Pancreas (tissue), 10 donors: ENCODE results near the gene CLIC5. TPM values are rescaled to one million over a fixed set of nuclear protein-coding genes. Genes with fewer than 3 reads are reported as not detected.

Experiments used
- ATAC-seq, 4 donors: fragments of 200-7000 bp; cut with Tn5 transposase; one replicate each; pipeline versions ENCODE4 v1.8.0 to v1.9.1; 2020; ENCODE audit warnings: mild to moderate bottlenecking in 4 of 4, moderate library complexity in 4 of 4
- DNase-seq, 6 donors: peaks; one replicate each; pipeline ENCODE4 v3.0.0-alpha.2; 2020
- FAIRE-seq: peaks from 2 replicates; lab custom pipeline; 2012; peaks lifted over from hg19 to GRCh38; lab: Jason Lieb, UNC
- H3K27ac ChIP-seq, 4 donors: fragments of 200-600 bp; sonication (generic); 1 replicate in 3 of 4; 2 replicates in 1 of 4; pipeline versions ENCODE4 v1.5.0 to v1.8.0; 2020
- H3K27me3 ChIP-seq, 4 donors: fragments of 200-600 bp; one replicate each; pipeline ENCODE4 v1.8.0; 2021
- H3K36me3 ChIP-seq, 3 donors: fragments of 200-600 bp; sonication (generic) in 1 of 3; one replicate each; pipeline versions ENCODE4 v1.5.0 to v1.8.0; 2020 to 2021
- H3K4me1 ChIP-seq, 3 donors: fragments of 200-600 bp; one replicate each; pipeline ENCODE4 v1.8.0; 2021
- H3K4me3 ChIP-seq, 4 donors: fragments of 200-600 bp; sonication (generic) in 2 of 4; one replicate each; pipeline versions ENCODE4 v1.5.0 to v1.8.0; 2020 to 2021
- H3K9me3 ChIP-seq, 4 donors: fragments of 200-600 bp; one replicate each; pipeline ENCODE4 v1.8.0; 2021
- WGBS, 2 donors: extraction: QIAGEN DNeasy Blood & Tissue Kit; methylation state at CpG; one replicate each; pipeline ENCODE4 v1.1.7; 2013; 5-methylcytosine and 5-hydroxymethylcytosine counted together
- intact Hi-C, 3 donors: fragments of 100-400 bp; cut with DNase I; formaldehyde crosslinking; loops; one replicate each; pipeline versions ENCODE4 v1.11.1 to v1.14.2; 2022
- polyA plus RNA-seq, 2 donors: library from polyadenylated mRNA; stranded (reverse); fragments of 200-250 nt; gene quantifications; one replicate each; pipeline ENCODE4 v1.2.3, GENCODE V29; 2013
- total RNA-seq, 6 donors: library from RNA; stranded (reverse); fragmentation: NEBNext Ultra II Directional in 4 of 6; extraction: Animal tissue kit (Norgen Biotek cat#: 25700) in 4 of 6; gene quantifications; one replicate each; pipeline versions ENCODE4 v1.2.1 to v1.2.4, GENCODE V29; 2021 to 2023
- TF ChIP-seq, protein P1 (sequence below), 4 donors: fragments of 200-600 bp; sonication (generic) in 3 of 4; IDR thresholded peaks; one replicate each; pipeline versions ENCODE4 v1.5.0 to v1.8.0; 2021; ENCODE audit warnings: antibody characterized with exemption in 4 of 4
- donor health status: healthy with polysubstance abuse.
- donor health status: DM: no; HTN: no; CAD: no; lungs with moderate emphysema.
- donor health status: DM: no; HTN: no; CAD: no.
- donor health status: control.
- donor health status: control.
- donor health status: Bipolar disorder and iron deficiency.
- donor health status: DM: yes; HTN: yes; CAD: no.
- donor health status: DM: no; HTN: no; CAD: no.
- donor health status: DM: no; HTN: no; CAD: no.
- donor health status: DM: yes; HTN: yes; CAD: no.

Gene CLIC5
- total and polyA plus RNA-seq, 8 donors = 0.53 to 2.1 (median 1.3) TPM

DNA sequence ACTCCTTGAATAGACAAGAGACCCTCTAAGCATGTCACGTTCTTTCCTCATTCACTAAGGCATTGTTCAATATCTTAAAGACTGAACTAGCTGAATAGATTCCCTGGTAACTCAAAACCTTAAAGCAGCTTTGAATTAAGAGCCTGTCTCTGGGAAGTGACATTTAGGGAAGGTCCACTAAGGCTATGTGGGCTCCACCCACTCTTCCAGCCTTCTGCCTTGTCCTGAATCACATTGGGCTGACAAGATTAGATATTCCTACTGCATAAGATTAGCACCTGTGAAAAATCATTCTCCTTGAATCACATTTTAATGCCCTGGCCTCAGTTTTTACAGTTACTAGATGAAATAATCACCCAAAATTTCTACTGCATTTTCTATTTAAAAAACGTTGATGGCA is 36.3 kb downstream of the CLIC5 start:
- Histone ChIP-seq H3K27ac (no peak overlapping the region), H3K27me3 (no peaks in the 10 kb centered on the region), H3K9me3 (no peaks in the 10 kb centered on the region), H3K4me3 (no peak overlapping the region), H3K36me3 (no peaks in the 10 kb centered on the region), H3K4me1 (no peaks in the 10 kb centered on the region)
- 50 to 64% methylated on average over 2 of the region's 2 CpGs for WGBS, 2 donors
- TF ChIP-seq, protein P1, sequence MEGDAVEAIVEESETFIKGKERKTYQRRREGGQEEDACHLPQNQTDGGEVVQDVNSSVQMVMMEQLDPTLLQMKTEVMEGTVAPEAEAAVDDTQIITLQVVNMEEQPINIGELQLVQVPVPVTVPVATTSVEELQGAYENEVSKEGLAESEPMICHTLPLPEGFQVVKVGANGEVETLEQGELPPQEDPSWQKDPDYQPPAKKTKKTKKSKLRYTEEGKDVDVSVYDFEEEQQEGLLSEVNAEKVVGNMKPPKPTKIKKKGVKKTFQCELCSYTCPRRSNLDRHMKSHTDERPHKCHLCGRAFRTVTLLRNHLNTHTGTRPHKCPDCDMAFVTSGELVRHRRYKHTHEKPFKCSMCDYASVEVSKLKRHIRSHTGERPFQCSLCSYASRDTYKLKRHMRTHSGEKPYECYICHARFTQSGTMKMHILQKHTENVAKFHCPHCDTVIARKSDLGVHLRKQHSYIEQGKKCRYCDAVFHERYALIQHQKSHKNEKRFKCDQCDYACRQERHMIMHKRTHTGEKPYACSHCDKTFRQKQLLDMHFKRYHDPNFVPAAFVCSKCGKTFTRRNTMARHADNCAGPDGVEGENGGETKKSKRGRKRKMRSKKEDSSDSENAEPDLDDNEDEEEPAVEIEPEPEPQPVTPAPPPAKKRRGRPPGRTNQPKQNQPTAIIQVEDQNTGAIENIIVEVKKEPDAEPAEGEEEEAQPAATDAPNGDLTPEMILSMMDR (IDR thresholded peaks at IDR 0.05) = no peak
- ATAC-seq (no peak), FAIRE-seq (no peak), DNase-seq (no peak)
- intact Hi-C loops = no loop called here

DNA sequence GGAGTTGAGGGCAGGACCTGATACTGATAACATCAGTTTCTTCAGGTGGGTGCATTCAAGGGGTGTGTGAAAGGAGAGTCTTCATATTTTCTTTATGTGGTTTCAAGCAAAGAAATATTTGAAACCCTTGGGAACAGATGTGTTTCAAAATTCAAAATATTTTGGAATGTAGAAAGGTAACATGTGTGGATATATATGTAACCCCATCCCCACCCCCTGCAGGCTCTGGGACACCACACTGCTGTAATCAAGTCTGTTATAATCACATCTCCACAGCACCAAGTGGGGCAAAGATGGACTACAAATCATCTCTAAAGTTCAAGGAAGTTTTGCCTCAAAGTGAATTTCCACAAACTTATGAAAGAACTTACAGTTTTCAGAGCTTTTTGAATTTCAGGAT is 41.1 kb downstream of the CLIC5 start:
- TF ChIP-seq, protein P1 (IDR thresholded peaks at IDR 0.05) = no peak
- Histone ChIP-seq H3K4me1 (no peaks in the 10 kb centered on the region), H3K9me3 (no peaks in the 10 kb centered on the region), H3K27ac (no peak overlapping the region), H3K4me3 (no peak overlapping the region), H3K27me3 (no peaks in the 10 kb centered on the region), H3K36me3 (no peaks in the 10 kb centered on the region)
- FAIRE-seq (no peak), ATAC-seq (no peak), DNase-seq (no peak)
- intact Hi-C loops = no loop called here

DNA sequence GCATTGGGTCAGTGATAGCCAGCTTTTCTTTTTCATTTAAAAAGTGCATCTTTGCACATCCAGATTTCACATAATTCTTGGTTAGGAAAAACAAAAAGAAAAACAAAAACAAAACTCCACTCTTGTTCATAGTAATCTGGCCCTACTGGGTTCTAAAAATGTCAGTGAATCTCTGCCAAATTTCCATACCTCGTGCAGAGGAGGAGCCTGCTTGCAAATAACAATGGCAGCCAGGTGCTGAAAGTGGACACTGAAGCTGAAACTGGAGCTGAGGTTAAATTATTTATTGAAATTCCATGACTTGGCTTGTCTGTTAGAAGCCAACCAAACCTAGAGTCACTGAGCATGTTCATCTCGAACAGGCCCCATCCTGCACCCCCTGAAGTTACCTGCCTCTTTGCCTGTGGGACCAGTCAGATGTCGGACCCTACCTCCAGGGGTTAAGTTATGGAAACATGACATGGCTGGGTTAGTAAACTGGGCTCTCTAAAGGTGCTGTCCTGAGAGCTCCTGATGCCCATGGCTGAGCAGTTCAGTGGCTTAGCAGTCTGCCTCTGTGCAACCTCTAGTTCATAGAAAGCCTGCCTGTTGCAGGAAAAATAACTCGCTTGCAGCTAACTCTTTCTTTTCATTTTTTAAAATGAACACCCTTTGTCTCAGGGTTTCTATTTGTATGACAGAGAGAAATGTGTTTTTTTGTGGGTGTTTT is 42.7 kb downstream of the CLIC5 start:
- no peak for ATAC-seq
- DNase-seq = no peak
- H3K4me3 ChIP-seq = no peak overlapping the region
- no peak overlapping the region for H3K27ac ChIP-seq
- no peaks in the 10 kb centered on the region for H3K36me3 ChIP-seq
- no peaks in the 10 kb centered on the region for H3K27me3 ChIP-seq
- FAIRE-seq = no peak
- intact Hi-C loops = no loop called here
- no peaks in the 10 kb centered on the region for H3K4me1 ChIP-seq
- TF ChIP-seq, protein P1 (IDR thresholded peaks at IDR 0.05) = no peak
- WGBS, 2 donors = 86% methylated on average over 4 of the region's 4 CpGs
- H3K9me3 ChIP-seq = no peaks in the 10 kb centered on the region

DNA sequence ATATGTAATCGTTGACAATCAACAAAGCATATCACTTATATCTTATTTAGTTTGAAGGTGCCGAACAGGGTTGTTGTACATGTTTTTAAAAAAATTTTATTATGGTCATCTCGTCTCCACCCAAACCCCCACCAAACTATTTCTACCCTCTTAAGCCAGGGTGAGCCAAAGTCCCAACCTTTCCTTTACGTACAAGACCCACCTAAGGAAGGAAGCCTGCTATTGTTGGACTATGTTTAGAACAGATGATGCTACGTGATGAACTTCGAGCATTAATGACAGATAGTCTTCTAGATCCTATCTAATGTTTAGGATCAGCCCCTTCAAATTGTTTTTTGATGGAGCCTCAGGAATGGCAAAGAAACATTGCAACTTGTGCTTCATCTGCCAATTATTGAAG is 44.4 kb downstream of the CLIC5 start:
- H3K27me3 ChIP-seq = no peaks in the 10 kb centered on the region
- no peak overlapping the region for H3K27ac ChIP-seq
- no peak for ATAC-seq
- WGBS, 2 donors = 71 to 78% methylated on average over 6 of the region's 6 CpGs
- FAIRE-seq = no peak
- no peaks in the 10 kb centered on the region for H3K36me3 ChIP-seq
- no peak for DNase-seq
- H3K4me1 ChIP-seq = no peaks in the 10 kb centered on the region
- no peak overlapping the region for H3K4me3 ChIP-seq
- TF ChIP-seq, protein P1 (IDR thresholded peaks at IDR 0.05) = no peak
- intact Hi-C loops = no loop called here
- H3K9me3 ChIP-seq = no peaks in the 10 kb centered on the region

DNA sequence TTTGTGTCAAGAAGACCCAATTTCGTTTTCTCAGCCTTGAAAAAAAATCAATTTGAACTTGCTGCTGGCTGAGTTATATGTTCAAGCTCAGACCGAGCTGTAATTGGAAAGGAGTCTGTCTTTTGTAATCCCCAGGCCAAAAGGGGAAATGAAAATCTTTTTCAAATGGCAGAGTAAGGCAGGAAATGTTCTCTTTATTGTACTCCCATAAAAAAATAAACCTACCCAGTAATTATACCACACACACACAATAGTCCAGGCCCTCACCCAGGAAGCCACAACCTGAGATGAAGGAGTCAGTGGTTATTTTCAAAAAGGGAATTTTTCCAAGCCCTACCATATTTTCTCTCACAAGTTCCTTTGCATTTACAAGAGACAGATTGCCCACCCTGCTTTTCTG is 45.3 kb downstream of the CLIC5 start:
- DNase-seq = no peak
- no peak for FAIRE-seq
- intact Hi-C loops = no loop called here
- Histone ChIP-seq H3K4me3 (no peak overlapping the region), H3K27me3 (no peaks in the 10 kb centered on the region), H3K9me3 (no peaks in the 10 kb centered on the region), H3K27ac (no peak overlapping the region), H3K36me3 (no peaks in the 10 kb centered on the region), H3K4me1 (no peaks in the 10 kb centered on the region)
- TF ChIP-seq, protein P1 (IDR thresholded peaks at IDR 0.05) = no peak
- 32 to 38% methylated on average over 2 of the region's 2 CpGs for WGBS, 2 donors
- ATAC-seq = no peak
